Measurements from ENCODE around the gene CERS2. TPM values are rescaled to one million over a fixed set of nuclear protein-coding genes. Genes with fewer than 3 reads are reported as not detected.

Gene CERS2
- total RNA-seq, 2 experiments from 2014 or later = 129 to 132 TPM

DNA sequence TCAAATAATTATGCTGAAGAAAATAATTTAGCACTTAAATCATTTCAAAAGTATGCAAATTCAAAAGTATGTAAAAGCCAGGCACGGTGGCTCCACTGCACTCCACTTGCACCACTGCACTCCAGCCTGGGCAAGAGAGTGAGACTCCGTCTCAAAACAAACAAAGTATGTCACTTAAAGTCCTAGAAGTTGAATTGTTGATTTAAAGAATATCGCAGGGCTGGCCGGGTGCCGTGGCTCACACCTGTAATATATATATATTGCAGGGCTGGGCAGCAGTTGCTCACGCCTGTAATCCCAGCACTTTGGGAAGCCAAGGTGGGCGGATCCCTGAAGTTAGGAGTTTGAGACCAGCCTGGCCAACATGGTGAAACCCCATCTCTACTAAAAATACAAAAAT is 57.2 kb downstream of the CERS2 start:
- intact Hi-C loops (cut with micrococcal nuclease) = no loop called here
- DNase-seq = no peak
- Mint-ChIP-seq H3K36me3 (ENCODE audit: low read depth) (no peaks in the 10 kb centered on the region), H3K27me3 (no peaks in the 10 kb centered on the region), H3K4me3 (no peak overlapping the region), H3K27ac (no peak overlapping the region), H3K9me3 (no peaks in the 10 kb centered on the region), H3K4me1 (ENCODE audit: low read depth) (peaks cover 6% of the 10 kb centered on the region)
- POLR2A ChIA-PET = interaction anchor here (0.6 kb wide), 1 partner anchor 21 kb away, joined by 3 read pairs; no protein-coding TSS in a partner anchor
- TF ChIP-seq, protein P1, sequence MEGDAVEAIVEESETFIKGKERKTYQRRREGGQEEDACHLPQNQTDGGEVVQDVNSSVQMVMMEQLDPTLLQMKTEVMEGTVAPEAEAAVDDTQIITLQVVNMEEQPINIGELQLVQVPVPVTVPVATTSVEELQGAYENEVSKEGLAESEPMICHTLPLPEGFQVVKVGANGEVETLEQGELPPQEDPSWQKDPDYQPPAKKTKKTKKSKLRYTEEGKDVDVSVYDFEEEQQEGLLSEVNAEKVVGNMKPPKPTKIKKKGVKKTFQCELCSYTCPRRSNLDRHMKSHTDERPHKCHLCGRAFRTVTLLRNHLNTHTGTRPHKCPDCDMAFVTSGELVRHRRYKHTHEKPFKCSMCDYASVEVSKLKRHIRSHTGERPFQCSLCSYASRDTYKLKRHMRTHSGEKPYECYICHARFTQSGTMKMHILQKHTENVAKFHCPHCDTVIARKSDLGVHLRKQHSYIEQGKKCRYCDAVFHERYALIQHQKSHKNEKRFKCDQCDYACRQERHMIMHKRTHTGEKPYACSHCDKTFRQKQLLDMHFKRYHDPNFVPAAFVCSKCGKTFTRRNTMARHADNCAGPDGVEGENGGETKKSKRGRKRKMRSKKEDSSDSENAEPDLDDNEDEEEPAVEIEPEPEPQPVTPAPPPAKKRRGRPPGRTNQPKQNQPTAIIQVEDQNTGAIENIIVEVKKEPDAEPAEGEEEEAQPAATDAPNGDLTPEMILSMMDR (IDR thresholded peaks at IDR 0.05) = no peak
- ATAC-seq = no peak
- CTCF ChIA-PET = no interaction called here

Other genes starting within 250 kb of the CERS2 start
- gene CTSS, start 209.1 kb downstream of the CERS2 start, total RNA-seq = 10 to 100 TPM; 36.7 to 38.4 TPM
- gene CTSK, start 166.6 kb downstream of the CERS2 start, total RNA-seq = 1 to 10 TPM; 2.9 to 3.6 TPM
- 10 to 100 TPM; 42.3 to 43.0 TPM for gene ARNT, start 98.2 kb downstream of the CERS2 start, total RNA-seq
- gene CTXND2, start 87.7 kb downstream of the CERS2 start, total RNA-seq = not detected
- gene SETDB1, start 48.5 kb downstream of the CERS2 start, total RNA-seq = 10 to 100 TPM; 45.1 to 52.3 TPM
- under 1 TPM in 1 of 2 experiments, not detected in 1; 0.25 TPM for gene ANXA9, start 7.5 kb upstream of the CERS2 start, total RNA-seq
- 10 to 100 TPM; 10.4 TPM for gene MINDY1, start 32.1 kb upstream of the CERS2 start, total RNA-seq
- 10 to 100 TPM; 12.4 to 15.7 TPM for gene PRUNE1, start 33.6 kb upstream of the CERS2 start, total RNA-seq
- 1 to 10 TPM in 1 of 2 experiments, under 1 TPM in 1; 0.54 to 1.4 TPM for gene BNIPL, start 61.8 kb upstream of the CERS2 start, total RNA-seq
- gene C1orf56, start 72.9 kb upstream of the CERS2 start, total RNA-seq = 1 to 10 TPM; 1.4 to 1.9 TPM
- 10 to 100 TPM; 86.5 to 92.8 TPM for gene CDC42SE1, start 84.8 kb upstream of the CERS2 start, total RNA-seq
- 1 to 10 TPM; 4.2 to 4.8 TPM for gene MLLT11, start 85.6 kb upstream of the CERS2 start, total RNA-seq
- 10 to 100 TPM; 17.5 to 19.3 TPM for gene GABPB2, start 95.9 kb upstream of the CERS2 start, total RNA-seq
- gene SEMA6C, start 171.8 kb upstream of the CERS2 start, total RNA-seq = 1 to 10 TPM; 3.4 to 3.7 TPM
- 10 to 100 TPM; 16.1 to 17.5 TPM for gene TNFAIP8L2, start 181.8 kb upstream of the CERS2 start, total RNA-seq
- 1 to 10 TPM; 4.5 TPM for gene LYSMD1, start 191.1 kb upstream of the CERS2 start, total RNA-seq
- gene SCNM1, start 191.3 kb upstream of the CERS2 start, total RNA-seq = 10 to 100 TPM; 57.0 to 59.6 TPM
- gene TMOD4, start 201.1 kb upstream of the CERS2 start, total RNA-seq = 1 to 10 TPM; 1.9 to 2.5 TPM
- gene VPS72, start 215.4 kb upstream of the CERS2 start, total RNA-seq = 10 to 100 TPM; 47.4 to 61.0 TPM
- 10 to 100 TPM; 63.1 to 66.1 TPM for gene PIP5K1A, start 223.7 kb upstream of the CERS2 start, total RNA-seq